GM19193 (cell line): ENCODE data around the gene SLAMF7.

Experiments
- POLR2A ChIP-seq: IDR thresholded peaks from 4 replicates; pipeline ENCODE4 v1.6.1; 2011; ENCODE audit not compliant: insufficient read depth, insufficient read length; ENCODE audit errors: extremely low read depth

The SLAMF7 gene

GRCh38 chr1:160739098-160739511 lies at the start of gene SLAMF7:
TSS of gene SLAMF7 (plus strand) at chr1:160739247. CDS start at chr1:160739302, 55 bp downstream.
- peak; percentile 85 for TF ChIP-seq POLR2A

GRCh38 chr1:160702100-160702499 lies 36.9 kb upstream of the SLAMF7 start:
- TF ChIP-seq POLR2A = no peak

GRCh38 chr1:160704250-160704649 lies 34.8 kb upstream of the SLAMF7 start:
- no peak for TF ChIP-seq POLR2A

GRCh38 chr1:160705742-160706141 lies 33.3 kb upstream of the SLAMF7 start:
- TF ChIP-seq POLR2A = no peak

GRCh38 chr1:160706526-160707235 lies 32.4 kb upstream of the SLAMF7 start:
- no peak for TF ChIP-seq POLR2A

GRCh38 chr1:160707236-160708064 lies 31.6 kb upstream of the SLAMF7 start:
- peak; percentile 32 for TF ChIP-seq POLR2A

GRCh38 chr1:160708118-160708517 lies 30.9 kb upstream of the SLAMF7 start:
- TF ChIP-seq POLR2A = no peak

- TF ChIP-seq POLR2A = peak; percentile 72
Observed at GRCh38 chr1:160708801-160709200, 30.2 kb upstream of the SLAMF7 start.

- TF ChIP-seq POLR2A = no peak
Observed at GRCh38 chr1:160709715-160710114, 29.3 kb upstream of the SLAMF7 start.

- TF ChIP-seq POLR2A = no peak
Observed at GRCh38 chr1:160710517-160711252, 28.4 kb upstream of the SLAMF7 start.

GRCh38 chr1:160711276-160711601 lies 27.8 kb upstream of the SLAMF7 start:
- TF ChIP-seq POLR2A = no peak

GRCh38 chr1:160711602-160712311 lies 27.3 kb upstream of the SLAMF7 start, which contains the start of gene CD48:
TSS of gene CD48 (minus strand) at chr1:160711822. CDS start at chr1:160711763, 59 bp downstream.
- peak; percentile 69 for TF ChIP-seq POLR2A

GRCh38 chr1:160712525-160713080 lies 26.4 kb upstream of the SLAMF7 start:
- peak; percentile 41 for TF ChIP-seq POLR2A

GRCh38 chr1:160713161-160713560 lies 25.9 kb upstream of the SLAMF7 start:
- TF ChIP-seq POLR2A = no peak

- TF ChIP-seq POLR2A = no peak
Observed at GRCh38 chr1:160716013-160716412, 23.0 kb upstream of the SLAMF7 start.

GRCh38 chr1:160717306-160717705 lies 21.7 kb upstream of the SLAMF7 start:
- TF ChIP-seq POLR2A = no peak
